Testis (tissue), 2 donors: ENCODE measurements around the gene CCDC184.

ENCODE experiments used
- CTCF ChIP-seq, 3 experiments: fragments of 450-650 bp in 2 of 3; fragments of 200-600 bp in 1 of 3; sonication (generic) in 1 of 3; IDR thresholded peaks; one replicate each; pipeline ENCODE4 v1.5.1; 2016 to 2019; ENCODE audit warnings: antibody characterized with exemption in 3 of 3, mild to moderate bottlenecking in 2 of 3, moderate library complexity in 1 of 3
- POLR2A ChIP-seq: fragments of 450-650 bp; IDR thresholded peaks from one replicate; pipeline ENCODE4 v1.6.1; 2017; ENCODE audit warnings: antibody characterized with exemption, mild to moderate bottlenecking, moderate library complexity

GRCh38 chr12:48183091-48183875 lies at the start of gene CCDC184:
- TF ChIP-seq CTCF (IDR thresholded peaks at IDR 0.05) (peak in 2 of 3 experiments; percentile 28 to 29), POLR2A (no peak)
